Fibroblast of gingiva (primary cell): Measurements from ENCODE around the gene PCSK5.
A peak's percentile ranks its signal among the peaks of the same experiment; 100 is the strongest.

Experiments
- DNase-seq: peaks from one replicate; pipeline ENCODE4 v3.0.0-alpha.2; 2011; ENCODE audit warnings: low read depth

Gene PCSK5

DNA sequence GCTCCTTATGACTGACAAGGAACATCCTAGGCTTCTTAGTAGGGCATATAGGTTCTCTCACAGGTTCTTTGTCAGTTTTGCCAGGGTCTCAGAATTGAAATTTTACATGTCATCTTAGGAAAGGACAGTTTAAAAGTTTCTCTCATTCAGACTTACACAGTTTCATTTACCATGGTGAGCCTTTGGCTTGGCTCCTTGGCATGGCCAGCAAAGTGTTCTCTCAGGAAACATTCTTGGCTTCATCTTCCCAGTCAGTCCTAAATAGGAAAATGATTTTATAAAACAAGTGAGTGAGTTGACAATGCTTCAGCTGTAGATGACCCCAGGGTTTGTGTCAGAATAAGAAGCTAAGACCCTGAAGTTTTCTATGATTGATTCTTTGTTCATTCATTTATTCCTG lies 191.6 kb downstream of the PCSK5 start:
- no peak for DNase-seq

DNA sequence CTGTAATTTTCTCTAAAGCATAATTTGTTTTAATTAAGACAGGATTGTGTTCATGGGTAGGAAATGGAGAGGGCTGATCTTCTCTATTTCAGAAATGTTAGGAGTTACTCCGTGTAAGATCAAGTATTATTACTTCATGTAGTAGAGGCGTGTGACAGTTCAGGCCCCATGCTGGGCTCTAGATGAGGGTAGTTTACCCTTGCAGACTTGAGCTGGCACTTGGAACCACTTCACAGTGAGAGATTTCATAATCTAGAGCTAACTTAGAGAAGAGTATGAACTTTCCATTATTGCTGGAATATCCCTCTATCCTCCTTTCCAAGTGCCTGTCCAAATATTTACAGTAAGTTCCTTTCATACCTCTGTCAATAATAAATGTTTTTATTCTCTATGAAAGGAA lies 195.1 kb downstream of the PCSK5 start:
- DNase-seq: no peak

DNA sequence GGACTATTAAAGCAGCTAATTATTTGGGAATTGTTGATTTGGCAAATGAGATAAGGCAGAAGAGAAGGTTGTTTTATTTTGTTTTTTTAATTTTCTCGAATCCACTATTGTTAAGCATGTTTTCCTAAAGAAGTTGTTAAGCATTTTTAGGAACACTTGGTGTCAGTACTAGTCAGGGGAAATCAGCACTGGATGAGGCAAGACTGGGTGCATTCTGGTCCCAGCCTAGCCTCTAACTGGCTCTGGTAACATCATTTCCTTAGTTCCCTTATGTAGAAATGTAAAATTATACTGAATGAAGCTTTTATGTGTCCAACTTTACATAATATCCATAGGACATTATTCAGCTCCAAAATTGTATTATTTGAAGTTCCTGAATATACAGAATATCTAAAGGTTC lies 196.1 kb downstream of the PCSK5 start:
- DNase-seq: no peak

DNA sequence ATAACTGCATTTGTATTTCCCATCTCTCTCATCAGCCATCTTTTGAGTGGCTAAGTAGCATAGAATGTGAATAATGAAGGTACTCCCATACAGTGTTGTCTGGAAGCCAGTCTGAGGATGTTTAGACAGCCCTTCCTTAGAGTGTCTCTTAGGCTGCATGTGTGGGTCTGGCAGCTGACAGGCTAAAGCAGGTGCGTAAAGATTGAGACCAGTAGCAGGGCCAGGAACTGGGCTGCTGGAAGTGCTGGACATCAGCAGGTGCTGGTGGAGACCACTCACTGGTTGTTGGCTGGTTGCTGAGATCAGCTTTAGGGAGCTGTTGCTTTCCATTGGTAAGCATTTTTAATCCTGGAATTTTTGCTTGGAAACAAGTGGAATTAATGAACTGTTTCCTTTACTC lies 197.5 kb downstream of the PCSK5 start:
- no peak for DNase-seq

DNA sequence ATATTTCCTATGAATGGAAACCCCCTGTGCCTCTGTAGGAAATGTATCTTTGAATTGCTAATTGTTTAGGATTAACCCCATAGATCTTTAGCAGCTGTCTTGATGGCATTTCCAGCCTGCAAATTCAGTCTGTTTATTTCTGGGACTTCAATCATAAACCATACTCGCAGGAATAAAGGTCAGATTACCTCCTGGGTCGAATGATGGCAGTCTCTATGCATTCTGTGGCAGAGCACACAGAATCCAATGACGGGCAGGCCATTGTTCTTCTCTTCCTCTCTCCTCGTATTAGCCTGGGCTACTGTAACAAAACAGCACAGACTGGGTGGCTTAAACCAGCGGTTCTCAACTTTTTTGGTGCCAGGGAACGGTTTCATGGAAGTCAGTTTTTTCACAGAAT lies 199.9 kb downstream of the PCSK5 start:
- DNase-seq: no peak

DNA sequence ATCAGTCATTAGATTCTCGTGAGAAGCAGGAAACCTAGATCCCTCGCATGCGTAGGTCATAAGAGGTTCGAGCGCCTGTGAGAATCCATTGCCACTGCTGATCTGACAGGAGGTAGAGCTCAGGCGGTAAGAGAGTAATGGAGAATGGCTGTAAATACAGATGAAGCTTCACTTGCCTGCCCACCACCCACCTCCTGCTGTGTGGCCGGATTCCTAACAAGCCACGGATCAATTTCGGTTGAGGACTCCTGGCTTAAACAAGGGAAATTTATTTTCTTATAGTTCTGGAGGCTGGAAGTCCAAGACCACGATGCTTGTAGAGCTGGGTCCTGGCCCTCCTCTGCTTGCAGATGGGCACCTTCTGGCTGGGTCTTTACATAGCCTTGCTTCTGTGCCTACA lies 200.4 kb downstream of the PCSK5 start:
- DNase-seq: no peak

DNA sequence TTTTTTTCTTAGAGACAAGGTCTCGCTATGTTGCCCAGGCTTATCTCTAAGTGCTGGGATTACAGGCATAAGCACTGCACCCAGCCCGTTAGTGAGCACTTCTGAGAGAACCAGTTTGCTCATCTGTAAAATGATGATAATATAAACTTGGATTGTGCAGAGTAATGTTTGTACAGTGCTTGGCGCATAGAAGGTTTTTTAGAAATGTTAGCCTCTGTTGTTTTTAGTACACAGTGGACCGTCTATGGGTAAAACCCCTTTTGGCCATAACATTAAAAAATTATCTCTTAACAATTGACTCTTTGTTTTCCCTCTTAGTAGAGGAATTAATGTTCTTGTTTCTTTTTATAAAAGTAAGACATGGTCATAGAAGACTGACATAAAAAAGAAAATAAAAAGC lies 202.1 kb downstream of the PCSK5 start:
- DNase-seq: no peak

DNA sequence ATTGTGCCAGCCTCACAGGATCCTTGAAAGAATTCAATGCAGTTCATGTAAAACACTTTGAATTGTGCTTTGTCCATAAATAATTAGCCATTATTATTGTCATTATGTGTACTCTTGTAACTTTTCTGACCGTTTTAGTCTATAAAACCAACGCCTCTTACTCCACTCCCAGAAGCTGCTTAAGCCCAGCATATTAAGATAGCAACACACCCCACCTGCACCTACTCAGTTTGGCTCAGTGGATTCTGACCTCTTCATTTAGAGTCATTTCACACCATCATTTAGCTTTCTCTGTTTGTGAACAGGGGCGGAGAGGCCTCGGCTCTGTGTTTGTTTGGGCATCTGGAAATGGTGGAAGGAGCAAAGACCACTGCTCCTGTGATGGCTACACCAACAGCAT lies 205.1 kb downstream of the PCSK5 start:
- DNase-seq: no peak

DNA sequence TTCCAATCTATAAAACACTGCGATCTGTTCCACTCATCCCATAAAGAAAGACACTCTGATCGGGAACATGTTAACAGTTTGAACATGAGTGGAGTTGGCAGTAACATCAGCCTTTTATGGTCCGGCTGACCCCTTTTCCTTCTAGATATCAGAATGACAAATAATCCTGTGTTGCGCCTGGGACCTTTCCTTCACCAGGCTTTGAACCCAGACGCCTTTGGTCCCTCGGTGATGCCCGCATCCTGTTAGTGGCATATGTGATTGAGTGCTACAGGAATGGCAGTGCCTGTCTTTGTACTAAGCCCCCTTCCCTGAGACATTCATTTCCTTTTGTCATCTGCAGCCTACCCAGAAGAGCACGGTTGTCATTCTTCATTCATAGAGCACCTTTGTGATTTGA lies 209.0 kb downstream of the PCSK5 start:
- no peak for DNase-seq

DNA sequence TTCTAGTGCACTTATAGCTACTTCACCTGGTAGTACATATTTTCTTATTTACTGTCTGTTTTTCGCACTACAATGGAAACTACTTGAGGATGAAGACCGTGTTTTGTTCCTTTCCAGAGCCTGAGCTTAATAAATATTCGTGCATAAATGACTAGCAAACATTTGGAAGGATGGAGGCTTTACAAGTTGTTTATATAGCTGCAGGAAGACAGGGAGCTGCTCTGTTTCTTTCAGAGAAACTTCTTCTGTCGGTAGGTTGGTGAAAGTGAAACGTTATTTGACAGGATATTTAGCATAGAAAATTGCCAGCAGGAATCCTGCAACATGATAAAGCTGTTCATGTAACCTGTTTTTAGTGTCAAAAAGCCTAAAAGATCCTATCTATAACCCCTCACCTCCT lies 210.6 kb downstream of the PCSK5 start:
- no peak for DNase-seq

DNA sequence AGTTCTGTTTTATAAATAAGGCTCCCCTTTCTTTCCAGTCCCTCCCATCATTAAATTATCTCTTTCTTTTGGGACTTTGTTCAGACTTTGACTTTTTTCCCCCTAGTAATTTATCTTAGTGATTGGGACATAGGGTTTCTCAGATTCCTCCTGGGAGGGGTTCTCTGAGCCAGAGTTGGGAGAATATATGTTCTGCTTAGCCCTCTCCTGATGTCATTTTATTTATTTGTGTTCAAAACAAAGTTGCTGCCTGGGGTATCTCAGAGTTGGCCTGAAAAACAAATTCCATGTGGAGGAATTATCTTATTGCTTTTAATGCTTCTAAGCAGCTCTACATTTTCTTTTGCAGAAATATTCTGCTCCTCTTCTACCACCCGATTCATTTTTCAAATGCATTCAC lies 211.0 kb downstream of the PCSK5 start:
- DNase-seq: peak; percentile 8

DNA sequence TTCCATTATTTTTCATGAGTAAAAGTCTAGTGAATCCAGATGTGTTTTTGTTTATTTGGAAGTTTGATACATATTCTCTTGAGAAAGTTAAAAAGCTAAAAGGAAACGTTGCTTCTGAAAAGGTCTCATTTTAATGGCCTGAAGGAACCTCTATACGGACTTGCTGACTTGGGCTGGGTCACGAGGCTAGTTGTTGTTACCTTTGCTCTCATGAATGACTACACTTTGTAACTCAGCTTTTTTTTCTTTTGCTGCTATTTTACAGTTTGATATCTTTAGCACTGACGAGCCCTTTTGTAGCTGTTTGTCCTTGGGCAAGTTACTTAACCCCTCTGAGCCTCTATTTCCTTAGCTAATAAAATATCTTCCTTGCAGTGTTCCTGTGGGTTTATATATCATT lies 211.5 kb downstream of the PCSK5 start:
- peak; percentile 4 for DNase-seq

DNA sequence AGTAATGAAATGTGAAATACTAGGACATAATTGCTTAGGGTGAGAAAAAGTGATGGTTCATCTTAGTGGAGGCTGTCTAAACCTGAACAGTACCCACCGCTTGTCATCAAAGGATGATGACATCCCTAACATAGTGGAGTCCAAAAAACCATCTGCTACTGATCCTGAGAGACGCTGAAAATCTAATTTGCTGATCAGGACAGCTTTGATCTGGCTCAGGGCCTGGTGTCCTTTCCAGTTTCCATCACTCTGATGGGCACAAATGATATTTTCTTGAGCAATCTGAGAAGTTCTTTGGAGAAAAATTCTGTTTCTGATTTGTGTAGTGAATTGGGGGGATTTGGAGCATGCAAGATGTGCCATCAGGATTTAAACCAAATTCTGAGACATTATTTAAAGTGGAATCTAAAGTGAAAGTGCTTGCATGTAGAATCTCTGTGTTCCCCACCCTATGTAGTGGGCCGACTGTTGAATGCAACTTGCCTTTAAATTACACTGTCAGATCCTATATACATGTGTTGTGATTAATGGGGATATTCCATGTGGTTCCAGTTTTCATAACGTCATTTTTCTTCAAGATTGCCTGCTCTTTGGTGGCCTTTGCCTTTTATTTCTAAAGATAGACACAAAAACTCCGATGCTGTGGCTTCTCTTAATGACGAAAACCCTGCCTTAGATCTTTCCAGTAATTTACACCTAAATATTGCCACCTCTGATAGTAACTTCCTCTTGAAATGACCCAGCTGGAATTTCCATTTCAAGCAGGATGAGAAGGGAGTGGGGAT lies 213.2 kb downstream of the PCSK5 start:
- no peak for DNase-seq

DNA sequence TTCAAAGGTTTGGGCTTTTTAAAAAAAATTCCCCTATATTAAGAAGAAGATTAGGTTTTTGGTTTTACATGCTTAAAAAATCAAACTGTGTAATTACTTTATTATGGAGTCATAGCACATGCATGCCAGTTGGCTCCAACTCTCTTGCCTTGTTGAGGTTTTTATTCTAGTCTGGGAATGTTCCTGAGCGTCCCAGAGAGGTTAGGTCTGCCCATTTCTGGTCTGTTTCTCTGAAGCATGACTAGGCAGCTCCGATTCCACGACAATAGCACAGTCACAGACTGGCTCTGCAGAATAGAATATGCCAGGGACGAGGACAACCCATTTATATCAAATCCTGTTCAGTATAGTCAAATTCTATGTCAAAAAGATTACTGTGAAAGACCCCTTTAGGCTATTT lies 217.0 kb downstream of the PCSK5 start:
- peak; percentile 73 for DNase-seq

DNA sequence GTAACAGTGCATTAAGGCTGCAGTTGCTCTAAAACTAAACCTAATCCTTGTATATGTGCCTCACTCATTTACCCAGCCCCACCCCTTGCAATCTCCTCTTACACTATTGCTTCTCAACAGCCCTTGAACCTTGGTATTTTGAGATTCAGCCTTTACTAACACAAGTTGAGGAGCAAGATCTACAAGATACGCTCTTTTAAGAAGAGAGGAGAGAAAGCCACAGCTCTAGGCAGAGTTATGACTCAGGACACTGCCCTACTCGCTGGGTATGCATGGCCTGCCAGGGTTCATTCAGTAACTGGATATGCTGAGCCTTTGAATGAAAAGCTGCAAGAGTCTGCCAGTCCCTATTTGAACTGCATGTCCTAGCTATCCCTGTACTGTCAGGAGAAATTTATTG lies 219.5 kb downstream of the PCSK5 start:
- peak; percentile 52 for DNase-seq

DNA sequence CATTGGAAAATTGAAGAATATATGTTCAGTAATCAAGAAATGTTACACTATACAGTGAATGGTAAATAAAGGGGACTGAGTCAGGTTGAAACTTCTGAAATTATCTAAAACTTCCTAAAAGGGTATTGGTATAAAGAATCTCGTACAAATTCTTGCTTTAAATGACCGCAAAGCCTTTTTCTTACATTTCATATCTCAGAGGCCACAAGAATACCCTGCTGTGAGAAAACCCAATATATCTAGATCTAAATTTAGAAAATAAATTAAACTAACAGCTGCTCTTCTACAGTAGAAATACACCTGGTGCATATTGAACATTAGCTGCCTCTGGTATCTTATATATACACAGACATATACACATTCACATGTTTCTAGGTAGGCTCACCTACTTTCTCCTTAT lies 221.7 kb downstream of the PCSK5 start:
- DNase-seq: no peak

DNA sequence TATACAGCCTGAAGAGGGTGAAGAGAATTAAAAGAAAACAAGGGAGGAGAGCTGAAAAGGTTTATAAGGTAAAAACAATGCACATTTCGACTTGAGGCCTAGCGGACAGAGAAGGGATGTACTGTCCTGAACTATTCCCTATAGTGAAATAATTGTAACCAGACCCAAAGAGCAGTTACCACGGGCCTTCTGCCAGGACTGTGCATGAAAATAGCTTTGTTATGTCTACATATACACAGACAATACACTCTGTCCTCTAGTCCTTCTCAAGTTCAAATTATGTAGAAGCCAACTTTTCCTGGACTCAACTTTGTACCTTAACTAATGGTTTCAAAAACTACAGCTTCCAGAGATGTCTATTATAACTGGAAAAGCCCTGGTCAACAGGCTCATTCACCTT lies 223.7 kb downstream of the PCSK5 start:
- DNase-seq: peak; percentile 60

DNA sequence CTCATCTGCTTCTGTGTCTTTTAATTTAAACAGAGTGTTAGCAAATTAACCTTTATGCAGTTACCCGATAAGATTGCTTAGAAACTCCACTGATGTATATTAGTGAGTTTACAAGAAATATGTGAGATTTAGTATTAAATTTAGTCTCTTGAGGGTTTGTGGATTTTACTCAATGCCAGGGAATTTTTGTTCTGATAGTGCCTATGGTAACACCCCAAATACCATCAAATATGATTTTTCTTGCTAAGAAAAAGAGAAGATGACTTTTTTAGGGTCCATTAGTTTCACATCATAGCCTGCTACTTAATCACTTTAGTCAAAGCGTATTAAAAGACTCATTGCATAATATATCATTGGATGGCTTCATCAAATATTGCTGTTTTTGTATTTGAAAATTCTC lies 224.9 kb downstream of the PCSK5 start:
- no peak for DNase-seq

DNA sequence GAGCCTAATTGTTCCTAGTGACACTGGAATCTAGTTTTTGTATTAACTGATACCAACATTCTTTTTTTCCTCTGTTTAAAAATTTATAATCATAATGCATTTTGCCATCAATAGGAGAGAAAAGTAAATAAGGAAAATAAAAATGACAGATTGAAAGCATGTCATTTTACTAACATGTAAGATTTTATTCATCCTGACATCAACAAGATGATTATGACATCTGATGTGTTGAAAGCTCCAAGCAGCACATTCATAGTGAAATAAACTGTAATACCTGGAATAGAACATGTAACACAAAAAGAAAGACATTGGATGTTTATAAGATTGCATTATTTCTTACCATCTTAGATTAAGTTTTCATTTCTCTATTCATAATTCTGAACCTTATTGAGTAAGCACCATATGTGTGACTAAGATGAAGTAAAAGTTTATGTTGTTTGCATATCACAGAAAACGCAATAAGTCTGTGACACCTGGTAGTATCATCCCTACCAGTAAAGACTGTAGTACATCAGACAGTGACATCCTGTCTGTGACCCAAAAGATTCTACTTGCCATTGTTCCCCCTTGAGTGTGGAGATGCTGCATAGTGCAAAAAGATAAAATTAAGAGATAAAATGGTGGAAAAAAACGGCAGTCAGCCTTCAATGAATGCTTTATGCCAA lies 225.6 kb downstream of the PCSK5 start:
- DNase-seq: no peak

DNA sequence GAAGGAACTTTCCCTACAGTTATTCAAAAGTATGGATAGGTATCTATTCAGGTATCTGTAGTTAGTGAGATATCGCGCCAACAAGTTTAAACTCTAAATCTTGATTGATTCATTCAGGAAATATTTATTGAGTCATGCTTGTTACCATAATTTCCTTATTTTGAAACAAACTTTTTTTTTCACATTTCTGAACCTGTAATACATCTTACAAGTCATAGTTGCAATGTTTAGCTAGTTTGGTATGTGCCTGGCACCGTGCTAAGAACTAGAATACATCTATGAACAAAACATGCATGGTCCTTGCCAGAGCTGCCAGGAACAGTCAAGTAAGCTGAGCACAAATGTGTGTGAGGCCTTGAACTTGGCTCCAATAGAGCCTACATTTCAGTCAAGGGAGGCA lies 226.4 kb downstream of the PCSK5 start:
- no peak for DNase-seq

DNA sequence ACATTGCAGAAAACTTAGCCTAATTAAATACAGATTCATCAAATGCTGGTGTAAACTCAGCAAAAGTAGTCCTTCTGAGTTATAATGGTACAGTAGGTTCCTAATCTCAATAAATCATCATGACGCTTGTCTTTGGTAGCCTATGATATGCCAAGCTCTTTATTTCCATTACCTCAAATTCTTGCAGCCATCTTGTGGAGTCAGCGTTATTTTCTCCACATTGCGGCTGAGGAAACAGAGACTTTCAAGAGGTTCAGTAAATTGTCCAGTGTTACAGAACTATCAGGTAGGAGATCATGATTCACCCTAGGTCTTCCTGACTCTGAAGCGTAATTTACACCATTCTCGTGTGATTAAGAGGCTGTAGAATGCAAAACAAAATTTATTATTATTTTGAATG lies 237.2 kb downstream of the PCSK5 start:
- DNase-seq: no peak

DNA sequence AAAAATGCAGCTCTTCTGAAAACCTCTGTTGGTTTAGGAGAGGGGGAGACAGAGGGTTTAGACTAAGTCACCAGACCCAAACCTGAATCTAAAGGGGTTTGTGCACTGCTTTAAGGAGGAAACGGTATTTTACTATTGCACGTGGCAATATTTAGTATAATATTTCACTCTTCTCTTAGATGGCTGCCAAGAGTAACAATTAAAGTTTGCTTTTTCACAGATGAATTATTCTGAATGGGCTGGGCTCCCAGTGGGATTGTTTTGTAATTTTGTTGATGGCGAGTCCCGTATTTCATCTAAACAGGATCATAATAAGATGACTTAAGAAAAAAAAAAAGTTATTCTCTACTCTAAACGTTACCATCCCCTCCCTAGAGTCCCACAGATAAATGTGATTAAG lies 245.4 kb downstream of the PCSK5 start:
- peak; percentile 71 for DNase-seq

DNA sequence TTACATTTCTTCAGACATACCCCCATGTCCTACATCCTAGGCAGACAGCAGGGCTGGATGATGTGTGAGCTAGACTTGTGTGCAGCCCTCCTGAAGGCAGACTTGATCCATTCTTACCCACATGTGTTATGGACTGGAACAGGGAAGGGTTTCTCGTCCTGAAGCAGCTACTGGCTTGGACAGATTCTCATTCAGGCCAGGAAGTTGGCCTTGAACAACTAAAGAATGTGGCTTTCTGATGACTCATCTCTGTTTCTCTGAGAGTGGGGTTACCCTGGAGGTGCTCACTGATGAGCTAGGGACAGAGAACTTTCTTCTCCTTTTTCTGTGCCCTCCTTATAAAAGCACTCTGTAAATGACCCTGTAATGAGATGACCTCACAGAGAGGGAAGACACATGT lies 246.5 kb downstream of the PCSK5 start:
- DNase-seq: peak; percentile 34

DNA sequence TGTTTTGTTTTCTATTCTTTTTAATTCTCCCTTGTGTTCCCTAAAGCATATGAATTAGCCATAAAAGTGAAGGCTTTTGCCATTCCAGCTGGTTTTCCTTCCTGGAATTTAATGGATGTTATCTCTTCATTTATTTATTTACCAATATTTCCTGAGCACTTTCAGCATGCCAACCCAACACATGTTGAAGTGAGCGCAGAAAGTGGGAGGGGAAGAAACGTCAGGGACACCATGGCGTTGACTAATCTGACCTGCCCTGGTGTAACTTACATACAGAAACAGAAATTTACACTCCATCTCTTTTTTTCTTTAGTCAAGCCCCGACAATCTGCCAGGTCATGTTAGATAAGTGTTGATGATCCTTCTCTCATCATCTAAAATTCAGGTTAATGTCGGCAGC lies 247.5 kb downstream of the PCSK5 start:
- DNase-seq: no peak
